GM12878 (cell line): ENCODE measurements around the gene PTPRF. TPM values are rescaled to one million over a fixed set of nuclear protein-coding genes. Genes with fewer than 3 reads are reported as not detected.

ENCODE experiments used
- ATAC-seq: fragments of 200-7000 bp; cut with Tn5 transposase; 3 replicates; pipeline ENCODE4 v1.9.1; 2020; ENCODE audit warnings: mild to moderate bottlenecking, moderate library complexity
- BruUV-seq: library from RNA; stranded (reverse); fragments of 400-500 nt; replicated peaks from 2 replicates; lab custom pipeline; 2021; lab: Mats Ljungman, UMichigan
- CTCF ChIA-PET: fragments of 300-600 bp; sonication (Branson Sonifier 250); formaldehyde crosslinking; extraction: SDS; loops from one replicate; lab custom pipeline; 2021; ENCODE audit warnings: inconsistent platforms; lab: Yijun Ruan, JAX
- POLR2A ChIA-PET: fragments of 350-600 bp; formaldehyde crosslinking; extraction: SDS; loops from one replicate; lab custom pipeline; 2021; ENCODE audit warnings: inconsistent platforms; lab: Charles Lee
- RAD21 ChIA-PET: fragments of 300-600 bp; sonication (Branson Sonifier 250); formaldehyde crosslinking; loops from one replicate; lab custom pipeline; 2023; ENCODE audit warnings: antibody characterized with exemption; ENCODE audit not compliant: unreplicated experiment; lab: Charles Lee
- SMC1A ChIA-PET: fragments of 300-600 bp; sonication (Branson Sonifier 250); formaldehyde crosslinking; loops from one replicate; lab custom pipeline; 2023; ENCODE audit not compliant: unreplicated experiment, uncharacterized antibody; lab: Charles Lee
- DNase-seq: peaks from one replicate; pipeline ENCODE4 v3.0.0-alpha.2; 2011; ENCODE audit warnings: low read depth, low spot score
- FAIRE-seq: peaks from 3 replicates; lab custom pipeline; 2011; peaks lifted over from hg19 to GRCh38; lab: Jason Lieb, UNC
- H2AFZ ChIP-seq: 2 replicates; pipeline ENCODE4 v1.6.0; 2011; ENCODE audit warnings: low read depth, low read length, control low read depth; ENCODE audit not compliant: control insufficient read depth
- H3K27ac ChIP-seq: 2 replicates; pipeline ENCODE4 v1.5.1; 2011; ENCODE audit warnings: control low read depth; ENCODE audit not compliant: control insufficient read depth, insufficient read depth
- H3K27me3 ChIP-seq, 2 experiments: replicated peaks in 1 of 2; 2 replicates each; pipeline versions ENCODE4 v1.6.0 to v1.6.1; 2011; ENCODE audit warnings: low read length in 1 of 2; ENCODE audit not compliant: control insufficient read depth in 2 of 2, insufficient read depth in 2 of 2
- H3K36me3 ChIP-seq, 2 experiments: 2 replicates each; pipeline ENCODE4 v1.5.1; 2011; ENCODE audit warnings: low read length in 1 of 2; ENCODE audit not compliant: control insufficient read depth in 2 of 2, insufficient read depth in 2 of 2
- H3K4me1 ChIP-seq: 2 replicates; pipeline ENCODE4 v1.6.1; 2011; ENCODE audit warnings: mild to moderate bottlenecking, low read length, moderate library complexity, mixed read lengths; ENCODE audit not compliant: control insufficient read depth, insufficient read depth
- H3K4me2 ChIP-seq: 2 replicates; pipeline ENCODE4 v1.6.0; 2011; ENCODE audit warnings: control low read depth; ENCODE audit not compliant: control insufficient read depth, insufficient read depth
- H3K4me3 ChIP-seq: fragments of 200-600 bp; sonication (generic); 2 replicates; pipeline ENCODE4 v1.5.1; 2016
- H3K79me2 ChIP-seq: 2 replicates; pipeline ENCODE4 v1.6.0; 2011; ENCODE audit warnings: low read length; ENCODE audit not compliant: control insufficient read depth, insufficient read depth
- H3K9ac ChIP-seq: 2 replicates; pipeline ENCODE4 v1.8.0; 2011; ENCODE audit warnings: low read length, control low read depth, mixed read lengths; ENCODE audit not compliant: control insufficient read depth, insufficient read depth
- H3K9me3 ChIP-seq: replicated peaks from 3 replicates; pipeline ENCODE4 v1.5.1; 2011; ENCODE audit warnings: mild to moderate bottlenecking, low read length; ENCODE audit not compliant: control insufficient read depth, insufficient read depth
- H4K20me1 ChIP-seq: 2 replicates; pipeline ENCODE4 v1.6.0; 2011; ENCODE audit not compliant: control insufficient read depth, insufficient read depth
- CREM ChIP-seq: IDR thresholded peaks from 2 replicates; pipeline ENCODE4 v1.6.1; 2014; ENCODE audit warnings: antibody characterized with exemption, low read depth
- EZH2 ChIP-seq: IDR thresholded peaks from 2 replicates; pipeline ENCODE4 v1.6.1; 2012; ENCODE audit warnings: low read depth, mild to moderate bottlenecking, control low read depth, inconsistent platforms, low read length, borderline replicate concordance; ENCODE audit not compliant: control insufficient read depth
- RAD51 ChIP-seq: fragments of 450-650 bp; IDR thresholded peaks from 2 replicates; pipeline ENCODE4 v1.6.1; 2016; ENCODE audit warnings: moderate library complexity, mild to moderate bottlenecking, inconsistent platforms
- SMARCA5 ChIP-seq: fragments of 450-650 bp; IDR thresholded peaks from 2 replicates; pipeline ENCODE4 v1.6.1; 2017; ENCODE audit warnings: mild to moderate bottlenecking
- SREBF2 ChIP-seq: IDR thresholded peaks from 2 replicates; pipeline ENCODE4 v1.6.1; 2012; ENCODE audit warnings: mild to moderate bottlenecking, low read length
- USF2 ChIP-seq: IDR thresholded peaks from 2 replicates; pipeline ENCODE4 v1.6.1; 2011; ENCODE audit warnings: low read depth, low read length, improper control_type of control experiment, borderline replicate concordance
- WGBS: methylation state at CpG from one replicate; pipeline ENCODE4 v1.1.6; 2016; ENCODE audit warnings: low lambda C conversion rate; ENCODE audit not compliant: insufficient replicate concordance, insufficient coverage; ENCODE audit errors: missing lambda C conversion rate; 5-methylcytosine and 5-hydroxymethylcytosine counted together
- in situ Hi-C: fragments of 300-500 bp; cut with MboI; formaldehyde crosslinking; loops from 9 replicates; pipeline ENCODE4 v1.14.3; 2018; ENCODE audit warnings: mixed read lengths
- intact Hi-C: fragments of 100-400 bp; cut with micrococcal nuclease; formaldehyde crosslinking; loops from one replicate; pipeline ENCODE4 v1.14.2; 2022; ENCODE audit not compliant: unreplicated experiment
- polyA plus RNA-seq, 11 experiments: library from polyadenylated mRNA; depleted of rRNA in 4 of 11; unstranded in 6 of 11; stranded (reverse) in 5 of 11; fragments of >200 nt; fragmentation: Nextera tagmentation in 4 of 11; fragmentation: Illumina TruSeq in 1 of 11; extraction: Ambion mirVana in 4 of 11; extraction: Trizol in 1 of 11; gene quantifications; 1 replicate in 1 of 11; 2 replicates in 10 of 11; pipeline versions ENCODE4 v1.2.1 to v1.2.3, GENCODE V29; 2011 to 2016; ENCODE audit warnings: inconsistent platforms in 2 of 11, missing spikeins in 2 of 11, low read depth in 1 of 11
- total RNA-seq, 4 experiments: library from RNA; depleted of rRNA in 3 of 4; stranded (reverse); fragments of >200 nt in 3 of 4; fragmentation: Illumina TruSeq in 1 of 4; extraction: Trizol in 1 of 4; gene quantifications; 2 replicates each; pipeline versions ENCODE4 v1.2.1 to v1.2.3, GENCODE V29; 2013 to 2021
- TF ChIP-seq, protein P1 (sequence below): IDR thresholded peaks from 2 replicates; pipeline ENCODE4 v1.6.1; 2011; ENCODE audit warnings: low read depth, mild to moderate bottlenecking, low read length, moderate library complexity, borderline replicate concordance; ENCODE audit errors: extremely low read depth
- TF ChIP-seq, protein P2 (sequence below): IDR thresholded peaks from 2 replicates; pipeline ENCODE4 v1.6.1; 2011; ENCODE audit warnings: borderline replicate concordance, low read depth, mild to moderate bottlenecking, moderate library complexity, mixed read lengths, low read length; ENCODE audit not compliant: insufficient read depth; ENCODE audit errors: extremely low read length
- TF ChIP-seq, protein P3 (sequence below): IDR thresholded peaks from 2 replicates; pipeline ENCODE4 v1.6.1; 2012; ENCODE audit warnings: low read depth, low read length, improper control_type of control experiment

Gene PTPRF
- total and polyA plus RNA-seq, 10 of the 15 experiments (the other 5 are each of a cell fraction or from before 2014, with no cell fraction given) = 0.04 to 2.6 (median 0.32) TPM

DNA sequence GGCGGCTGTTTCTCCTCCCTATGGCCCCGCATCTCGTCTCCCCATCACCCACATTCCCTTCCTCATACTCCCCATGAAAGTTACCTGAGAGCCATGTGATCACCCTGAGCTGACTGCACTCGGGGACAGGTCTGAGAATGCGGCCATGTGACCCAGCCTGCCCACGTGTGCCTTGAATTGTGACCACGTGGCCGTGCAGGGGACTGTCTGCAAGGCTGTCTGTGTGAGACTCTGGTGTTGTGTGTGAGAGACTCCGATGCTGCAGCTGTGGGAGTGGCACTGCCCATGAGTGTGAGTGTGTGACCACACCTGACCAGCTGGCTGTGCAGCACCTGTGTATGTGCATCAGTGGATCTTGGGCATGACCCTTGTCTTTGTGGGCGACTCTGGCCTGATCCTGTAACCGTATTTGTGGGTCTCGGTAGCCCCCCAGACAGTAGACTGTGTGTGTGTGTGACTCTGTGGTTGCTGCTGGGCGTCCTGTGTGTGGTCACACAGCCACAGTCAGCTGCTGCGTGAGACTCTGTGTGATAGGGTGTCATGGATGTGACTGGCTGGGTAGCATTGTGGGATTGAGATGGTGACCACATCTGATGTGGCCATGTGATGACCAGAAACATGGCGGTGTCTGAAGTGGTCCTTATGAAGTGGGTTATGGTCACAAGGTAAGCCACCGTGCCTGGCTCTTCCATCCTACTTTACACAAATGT lies 62.4 kb downstream of the PTPRF start:
- no peak overlapping the region for H3K4me2 ChIP-seq
- no peaks in the 10 kb centered on the region for H3K36me3 ChIP-seq
- TF ChIP-seq, protein P1, sequence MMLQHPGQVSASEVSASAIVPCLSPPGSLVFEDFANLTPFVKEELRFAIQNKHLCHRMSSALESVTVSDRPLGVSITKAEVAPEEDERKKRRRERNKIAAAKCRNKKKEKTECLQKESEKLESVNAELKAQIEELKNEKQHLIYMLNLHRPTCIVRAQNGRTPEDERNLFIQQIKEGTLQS = peak; percentile 47; the same call in 1 of the 2 replicates
- TF ChIP-seq USF2 (peak; percentile 60), RAD51 (peak; percentile 96), EZH2 (no peak), CREM (no peak), SREBF2 (no peak), SMARCA5 (no peak)
- TF ChIP-seq, protein P2, sequence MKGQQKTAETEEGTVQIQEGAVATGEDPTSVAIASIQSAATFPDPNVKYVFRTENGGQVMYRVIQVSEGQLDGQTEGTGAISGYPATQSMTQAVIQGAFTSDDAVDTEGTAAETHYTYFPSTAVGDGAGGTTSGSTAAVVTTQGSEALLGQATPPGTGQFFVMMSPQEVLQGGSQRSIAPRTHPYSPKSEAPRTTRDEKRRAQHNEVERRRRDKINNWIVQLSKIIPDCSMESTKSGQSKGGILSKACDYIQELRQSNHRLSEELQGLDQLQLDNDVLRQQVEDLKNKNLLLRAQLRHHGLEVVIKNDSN = peak; percentile 81
- TF ChIP-seq, protein P3, sequence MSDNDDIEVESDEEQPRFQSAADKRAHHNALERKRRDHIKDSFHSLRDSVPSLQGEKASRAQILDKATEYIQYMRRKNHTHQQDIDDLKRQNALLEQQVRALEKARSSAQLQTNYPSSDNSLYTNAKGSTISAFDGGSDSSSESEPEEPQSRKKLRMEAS = peak; percentile 50; the same call in 1 of the 2 replicates
- RAD21 ChIA-PET = interaction anchor here (0.8 kb wide), 1 partner anchor 170 kb away, joined by 3 read pairs; no protein-coding TSS in a partner anchor
- H2AFZ ChIP-seq = no peak overlapping the region
- FAIRE-seq = no peak
- in situ Hi-C loops (no loop called here), intact Hi-C loops (no loop called here)
- DNase-seq = no peak
- H3K79me2 ChIP-seq = no peaks in the 10 kb centered on the region
- H3K4me3 ChIP-seq = no peak overlapping the region
- 22% methylated on average over 15 of the region's 16 CpGs for WGBS
- H3K4me1 ChIP-seq = no peaks in the 10 kb centered on the region
- ATAC-seq = peak; percentile 30; the same call in 1 of the 3 replicates
- POLR2A ChIA-PET = interaction anchor here (0.9 to 1.6 kb wide), 2 partner anchors 13 to 59 kb away, joined by 3 to 4 read pairs; no protein-coding TSS in a partner anchor
- H4K20me1 ChIP-seq = no peaks in the 10 kb centered on the region
- H3K27ac ChIP-seq = no peak overlapping the region
- H3K27me3 ChIP-seq = no peaks in the 10 kb centered on the region; a peak in 1 of 4 replicates
- SMC1A ChIA-PET = no interaction called here
- H3K9me3 ChIP-seq = no peaks in the 10 kb centered on the region
- H3K9ac ChIP-seq = no peak overlapping the region
- CTCF ChIA-PET = no interaction called here
- no TSS peak for BruUV-seq
